ENCODE results near the gene STXBP6.

DNA sequence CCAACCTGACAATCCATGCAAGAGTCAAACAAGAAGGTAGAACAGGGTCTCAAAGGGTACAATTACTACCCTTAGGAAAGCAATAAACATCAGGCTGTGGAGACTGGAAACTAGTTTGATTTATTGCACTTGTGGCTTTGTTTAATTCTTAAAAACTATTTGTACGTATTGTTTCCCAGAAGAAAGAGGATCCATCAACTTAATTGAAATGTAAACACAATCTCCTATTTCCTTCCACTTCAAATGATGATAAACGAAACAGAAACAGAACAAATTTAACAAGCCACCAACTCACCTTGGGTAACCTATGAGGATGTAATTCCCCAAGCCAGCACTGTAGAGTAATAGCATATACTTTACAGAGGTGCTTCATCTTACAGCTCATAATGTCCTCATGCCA, 8.0 kb downstream of the STXBP6 start:
- TF ChIP-seq EGR1 (IDR thresholded peaks at IDR 0.05) (no peak), CEBPB (IDR thresholded peaks at IDR 0.05) (no peak), EP300 (IDR thresholded peaks at IDR 0.05; ENCODE audit: borderline replicate concordance) (peak; percentile 63; the same call in 1 of the 2 replicates), NFIC (IDR thresholded peaks at IDR 0.05) (peak; percentile 26; the same call in 1 of the 2 replicates), RAD21 (IDR thresholded peaks at IDR 0.05; ENCODE audit: low read depth) (no peak), TAF1 (IDR thresholded peaks at IDR 0.05; ENCODE audit: low read depth) (no peak), TEAD4 (IDR thresholded peaks at IDR 0.05) (0 out of 2 replicates have a peak, but pooled peaks have one; percentile 16), TCF12 (IDR thresholded peaks at IDR 0.05; ENCODE audit: low read depth) (peak; percentile 61)
- TF ChIP-seq, protein P1, sequence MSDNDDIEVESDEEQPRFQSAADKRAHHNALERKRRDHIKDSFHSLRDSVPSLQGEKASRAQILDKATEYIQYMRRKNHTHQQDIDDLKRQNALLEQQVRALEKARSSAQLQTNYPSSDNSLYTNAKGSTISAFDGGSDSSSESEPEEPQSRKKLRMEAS (IDR thresholded peaks at IDR 0.05), result no peak
- TF ChIP-seq, protein P2, sequence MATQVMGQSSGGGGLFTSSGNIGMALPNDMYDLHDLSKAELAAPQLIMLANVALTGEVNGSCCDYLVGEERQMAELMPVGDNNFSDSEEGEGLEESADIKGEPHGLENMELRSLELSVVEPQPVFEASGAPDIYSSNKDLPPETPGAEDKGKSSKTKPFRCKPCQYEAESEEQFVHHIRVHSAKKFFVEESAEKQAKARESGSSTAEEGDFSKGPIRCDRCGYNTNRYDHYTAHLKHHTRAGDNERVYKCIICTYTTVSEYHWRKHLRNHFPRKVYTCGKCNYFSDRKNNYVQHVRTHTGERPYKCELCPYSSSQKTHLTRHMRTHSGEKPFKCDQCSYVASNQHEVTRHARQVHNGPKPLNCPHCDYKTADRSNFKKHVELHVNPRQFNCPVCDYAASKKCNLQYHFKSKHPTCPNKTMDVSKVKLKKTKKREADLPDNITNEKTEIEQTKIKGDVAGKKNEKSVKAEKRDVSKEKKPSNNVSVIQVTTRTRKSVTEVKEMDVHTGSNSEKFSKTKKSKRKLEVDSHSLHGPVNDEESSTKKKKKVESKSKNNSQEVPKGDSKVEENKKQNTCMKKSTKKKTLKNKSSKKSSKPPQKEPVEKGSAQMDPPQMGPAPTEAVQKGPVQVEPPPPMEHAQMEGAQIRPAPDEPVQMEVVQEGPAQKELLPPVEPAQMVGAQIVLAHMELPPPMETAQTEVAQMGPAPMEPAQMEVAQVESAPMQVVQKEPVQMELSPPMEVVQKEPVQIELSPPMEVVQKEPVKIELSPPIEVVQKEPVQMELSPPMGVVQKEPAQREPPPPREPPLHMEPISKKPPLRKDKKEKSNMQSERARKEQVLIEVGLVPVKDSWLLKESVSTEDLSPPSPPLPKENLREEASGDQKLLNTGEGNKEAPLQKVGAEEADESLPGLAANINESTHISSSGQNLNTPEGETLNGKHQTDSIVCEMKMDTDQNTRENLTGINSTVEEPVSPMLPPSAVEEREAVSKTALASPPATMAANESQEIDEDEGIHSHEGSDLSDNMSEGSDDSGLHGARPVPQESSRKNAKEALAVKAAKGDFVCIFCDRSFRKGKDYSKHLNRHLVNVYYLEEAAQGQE (IDR thresholded peaks at IDR 0.05; ENCODE audit: low read depth), result no peak
- TF ChIP-seq, protein P3, sequence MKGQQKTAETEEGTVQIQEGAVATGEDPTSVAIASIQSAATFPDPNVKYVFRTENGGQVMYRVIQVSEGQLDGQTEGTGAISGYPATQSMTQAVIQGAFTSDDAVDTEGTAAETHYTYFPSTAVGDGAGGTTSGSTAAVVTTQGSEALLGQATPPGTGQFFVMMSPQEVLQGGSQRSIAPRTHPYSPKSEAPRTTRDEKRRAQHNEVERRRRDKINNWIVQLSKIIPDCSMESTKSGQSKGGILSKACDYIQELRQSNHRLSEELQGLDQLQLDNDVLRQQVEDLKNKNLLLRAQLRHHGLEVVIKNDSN (IDR thresholded peaks at IDR 0.05), result no peak

Measured in Ishikawa (cell line).